Muscle layer of duodenum (tissue), 2 donors: Measurements from ENCODE around the gene NUDT12.

Experiments used
- H3K27ac ChIP-seq: one replicate; pipeline ENCODE4 v1.7.0; 2013; ENCODE audit warnings: mild to moderate bottlenecking, low read length
- H3K27me3 ChIP-seq: one replicate; pipeline ENCODE4 v1.7.0; 2013; ENCODE audit warnings: low read depth, mild to moderate bottlenecking, control low read depth, low read length
- H3K36me3 ChIP-seq, 2 donors: one replicate each; pipeline ENCODE4 v1.7.0; 2013; ENCODE audit warnings: low read length in 2 of 2, control low read depth in 1 of 2, mild to moderate bottlenecking in 1 of 2; ENCODE audit not compliant: insufficient read depth in 2 of 2, control insufficient read depth in 1 of 2
- H3K4me1 ChIP-seq, 2 donors: one replicate each; pipeline ENCODE4 v1.7.0; 2013; ENCODE audit warnings: low read length in 2 of 2, mild to moderate bottlenecking in 2 of 2, control low read depth in 1 of 2, moderate library complexity in 1 of 2; ENCODE audit not compliant: insufficient read depth in 2 of 2, control insufficient read depth in 1 of 2
- H3K4me3 ChIP-seq, 2 donors: one replicate each; pipeline ENCODE4 v1.7.0; 2013; ENCODE audit warnings: low read length in 2 of 2, low read depth in 1 of 2, mild to moderate bottlenecking in 1 of 2
- H3K9me3 ChIP-seq, 2 donors: one replicate each; pipeline ENCODE4 v1.7.0; 2013; ENCODE audit warnings: low read length in 2 of 2, control low read depth in 1 of 2, mild to moderate bottlenecking in 1 of 2; ENCODE audit not compliant: control insufficient read depth in 1 of 2
- donor health status: healthy.

The NUDT12 gene

DNA sequence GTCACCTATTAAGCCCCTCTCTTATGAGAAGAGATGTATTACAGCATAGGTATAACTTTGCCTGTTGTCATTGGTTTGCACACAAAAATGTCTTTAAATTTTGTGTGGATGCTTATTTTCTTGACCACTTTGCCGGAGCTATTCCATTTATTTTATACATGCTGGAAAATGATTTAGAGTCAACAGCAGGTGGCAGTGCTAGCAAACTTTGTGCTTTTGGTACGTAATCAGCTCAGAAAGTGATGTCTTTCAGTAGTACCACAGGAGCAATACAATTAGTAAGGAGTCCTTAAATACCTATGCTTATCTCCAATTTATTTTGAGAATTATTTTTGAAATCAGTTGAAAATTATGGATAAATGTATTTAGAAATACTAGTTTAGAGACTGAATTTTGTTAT is 19.8 kb upstream of the NUDT12 start:
- no peaks in the 10 kb centered on the region for H3K27me3 ChIP-seq
- no peaks in the 10 kb centered on the region for H3K36me3 ChIP-seq
- no peak overlapping the region for H3K4me3 ChIP-seq
- H3K27ac ChIP-seq = no peak overlapping the region
- H3K9me3 ChIP-seq = no peaks in the 10 kb centered on the region
- no peaks in the 10 kb centered on the region for H3K4me1 ChIP-seq

DNA sequence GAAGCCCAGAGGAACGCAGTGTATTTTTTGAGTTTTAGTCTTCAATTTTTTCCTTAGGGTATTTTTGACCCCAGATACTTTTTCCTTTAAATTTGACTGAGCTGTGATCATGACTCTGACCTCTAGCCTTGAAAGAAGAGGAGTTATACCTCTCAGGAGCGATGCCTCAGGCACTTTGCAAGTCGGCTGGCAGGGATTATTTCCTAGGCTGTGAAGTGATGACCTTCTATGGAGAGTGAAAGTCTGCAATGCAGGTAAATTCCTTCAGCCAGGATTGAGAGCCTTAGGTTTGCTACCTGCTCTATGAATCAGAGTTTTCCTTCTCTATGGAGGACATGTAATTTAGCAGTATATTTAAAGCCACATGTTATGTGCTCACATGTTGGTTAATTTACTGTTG is 10.8 kb upstream of the NUDT12 start:
- no peak overlapping the region for H3K4me3 ChIP-seq
- H3K27ac ChIP-seq = no peak overlapping the region
- H3K27me3 ChIP-seq = no peaks in the 10 kb centered on the region
- no peaks in the 10 kb centered on the region for H3K36me3 ChIP-seq
- no peaks in the 10 kb centered on the region for H3K4me1 ChIP-seq
- no peaks in the 10 kb centered on the region for H3K9me3 ChIP-seq

GRCh38 chr5:103572454-103572853 is 9.9 kb upstream of the NUDT12 start:
- no peaks in the 10 kb centered on the region for H3K27me3 ChIP-seq
- no peaks in the 10 kb centered on the region for H3K36me3 ChIP-seq
- H3K4me3 ChIP-seq = no peak overlapping the region
- H3K9me3 ChIP-seq = no peaks in the 10 kb centered on the region
- H3K27ac ChIP-seq = no peak overlapping the region
- no peaks in the 10 kb centered on the region for H3K4me1 ChIP-seq

- no peaks in the 10 kb centered on the region for H3K9me3 ChIP-seq
Observed at GRCh38 chr5:103571730-103572129, 9.1 kb upstream of the NUDT12 start.

GRCh38 chr5:103569313-103570060 is 6.9 kb upstream of the NUDT12 start:
- H3K4me1 ChIP-seq = no peaks in the 10 kb centered on the region
- no peaks in the 10 kb centered on the region for H3K9me3 ChIP-seq
- no peaks in the 10 kb centered on the region for H3K27me3 ChIP-seq
- no peaks in the 10 kb centered on the region for H3K36me3 ChIP-seq
- H3K27ac ChIP-seq = no peak overlapping the region
- no peak overlapping the region for H3K4me3 ChIP-seq

More at GRCh38 chr5:103571730-103572129, 9.1 kb upstream of the NUDT12 start:
- H3K4me1 ChIP-seq = no peaks in the 10 kb centered on the region
- H3K4me3 ChIP-seq = no peak overlapping the region
- H3K27me3 ChIP-seq = no peaks in the 10 kb centered on the region
- H3K36me3 ChIP-seq = no peaks in the 10 kb centered on the region
- H3K27ac ChIP-seq = no peak overlapping the region

GRCh38 chr5:103565719-103566118 is 3.1 kb upstream of the NUDT12 start:
- Histone ChIP-seq H3K4me1 (peaks cover 5 to 10% of the 10 kb centered on the region in 2 donors), H3K36me3 (no peaks in the 10 kb centered on the region), H3K27ac (no peak overlapping the region), H3K4me3 (peak overlapping the region in 1 of 2 donors; percentile 3), H3K9me3 (no peaks in the 10 kb centered on the region), H3K27me3 (no peaks in the 10 kb centered on the region)

GRCh38 chr5:103561685-103562452 is 720 bp downstream of the NUDT12 start:
- Histone ChIP-seq H3K27me3 (no peaks in the 10 kb centered on the region), H3K4me1 (peaks cover 5 to 10% of the 10 kb centered on the region in 2 donors), H3K27ac (peak overlapping the region; percentile 96), H3K9me3 (no peaks in the 10 kb centered on the region), H3K4me3 (peak overlapping the region; percentile 83 to 95), H3K36me3 (peaks cover 0 to 2% of the 10 kb centered on the region in 2 donors)

GRCh38 chr5:103560826-103561225 is 1.8 kb downstream of the NUDT12 start:
- H3K4me3 ChIP-seq = no peak overlapping the region

GRCh38 chr5:103546858-103547257 is 15.7 kb downstream of the NUDT12 start:
- Histone ChIP-seq H3K4me3 (no peak overlapping the region), H3K4me1 (no peaks in the 10 kb centered on the region), H3K36me3 (peaks cover 1 to 14% of the 10 kb centered on the region in 2 donors), H3K27me3 (no peaks in the 10 kb centered on the region), H3K9me3 (no peaks in the 10 kb centered on the region), H3K27ac (no peak overlapping the region)

More at GRCh38 chr5:103560826-103561225, 1.8 kb downstream of the NUDT12 start:
- peaks cover under 1 to 3% of the 10 kb centered on the region in 2 donors for H3K36me3 ChIP-seq
- H3K27me3 ChIP-seq = no peaks in the 10 kb centered on the region
- H3K9me3 ChIP-seq = no peaks in the 10 kb centered on the region
- no peak overlapping the region for H3K27ac ChIP-seq
- H3K4me1 ChIP-seq = peaks cover 5 to 10% of the 10 kb centered on the region in 2 donors

GRCh38 chr5:103542441-103542840 is 20.1 kb downstream of the NUDT12 start:
- Histone ChIP-seq H3K27ac (no peak overlapping the region), H3K4me3 (no peak overlapping the region), H3K27me3 (no peaks in the 10 kb centered on the region), H3K36me3 (no peaks in the 10 kb centered on the region), H3K9me3 (no peaks in the 10 kb centered on the region), H3K4me1 (no peaks in the 10 kb centered on the region)

DNA sequence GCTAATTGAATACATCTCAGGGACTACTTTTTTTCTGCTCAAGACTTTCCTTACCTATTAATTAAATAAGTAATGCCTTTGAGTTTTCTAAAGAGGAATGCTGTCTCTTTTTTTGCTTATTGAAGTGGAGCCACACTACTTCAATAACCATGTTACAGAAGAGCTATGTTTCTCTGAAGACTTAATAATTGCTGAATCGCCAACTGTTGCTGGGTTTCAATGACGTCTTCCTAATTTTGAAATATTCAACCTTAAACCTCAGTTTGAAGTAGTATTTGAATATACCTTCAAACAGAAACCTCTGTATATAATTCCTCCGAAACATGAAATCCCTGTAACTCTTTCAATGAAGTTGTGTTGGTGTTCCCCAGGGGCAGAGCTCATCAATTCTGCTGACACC is 21.0 kb downstream of the NUDT12 start:
- Histone ChIP-seq H3K9me3 (no peaks in the 10 kb centered on the region), H3K36me3 (no peaks in the 10 kb centered on the region), H3K4me1 (no peaks in the 10 kb centered on the region), H3K27ac (no peak overlapping the region), H3K4me3 (no peak overlapping the region), H3K27me3 (no peaks in the 10 kb centered on the region)
